Smooth muscle cell (in vitro differentiated cells): ENCODE data around the gene AUTS2. TPM values are rescaled to one million over a fixed set of nuclear protein-coding genes. Genes with fewer than 3 reads are reported as not detected.

Source experiments
- DNase-seq: peaks from one replicate; lab custom pipeline; 2025; ENCODE audit not compliant: unreplicated experiment; lab: John Stamatoyannopoulos, UW
- H2AFZ ChIP-seq: fragments of 200-600 bp; sonication (generic); 2 replicates; pipeline ENCODE4 v1.6.0; 2016; ENCODE audit warnings: antibody characterized with exemption, low read depth, mild to moderate bottlenecking
- H3F3A ChIP-seq: fragments of 200-600 bp; sonication (generic); 2 replicates; pipeline ENCODE4 v1.6.0; 2017; ENCODE audit warnings: antibody characterized with exemption, low read depth
- H3K27ac ChIP-seq: fragments of 200-600 bp; sonication (generic); 2 replicates; pipeline ENCODE4 v1.5.1; 2016; ENCODE audit warnings: low read depth, mild to moderate bottlenecking
- H3K27me3 ChIP-seq: fragments of 200-600 bp; sonication (generic); 2 replicates; pipeline ENCODE4 v1.6.1; 2016; ENCODE audit warnings: low read depth, mild to moderate bottlenecking
- H3K36me3 ChIP-seq: fragments of 200-600 bp; sonication (generic); 2 replicates; pipeline ENCODE4 v1.5.1; 2016; ENCODE audit warnings: low read depth
- H3K4me1 ChIP-seq: fragments of 200-600 bp; sonication (generic); 2 replicates; pipeline ENCODE4 v1.5.1; 2016; ENCODE audit warnings: low read depth
- H3K4me2 ChIP-seq: fragments of 200-600 bp; sonication (generic); 2 replicates; pipeline ENCODE4 v1.6.0; 2016; ENCODE audit warnings: mild to moderate bottlenecking
- H3K4me3 ChIP-seq: fragments of 200-600 bp; sonication (generic); 2 replicates; pipeline ENCODE4 v1.5.1; 2016; ENCODE audit warnings: mild to moderate bottlenecking
- H3K79me2 ChIP-seq: fragments of 200-600 bp; sonication (generic); 2 replicates; pipeline ENCODE4 v1.6.0; 2016; ENCODE audit warnings: low read depth, mild to moderate bottlenecking
- H3K9ac ChIP-seq: fragments of 200-600 bp; sonication (generic); 2 replicates; pipeline ENCODE4 v1.6.0; 2016; ENCODE audit warnings: low read depth
- H3K9me3 ChIP-seq: fragments of 200-600 bp; sonication (generic); replicated peaks from 2 replicates; pipeline ENCODE4 v1.5.1; 2016; ENCODE audit warnings: low read depth
- H4K20me1 ChIP-seq: fragments of 200-600 bp; sonication (generic); 2 replicates; pipeline ENCODE4 v1.6.0; 2016; ENCODE audit warnings: low read depth
- WGBS: methylation state at CpG from one replicate; pipeline ENCODE4 v1.1.7; 2016; ENCODE audit warnings: low lambda C conversion rate; 5-methylcytosine and 5-hydroxymethylcytosine counted together
- polyA plus RNA-seq: library from polyadenylated mRNA; unstranded; fragments of >200 nt; fragmentation: Nextera tagmentation; extraction: Ambion mirVana; gene quantifications from 2 replicates; pipeline ENCODE4 v1.2.1, GENCODE V29; 2016
- total RNA-seq: library from RNA; depleted of rRNA; stranded (reverse); fragments of >200 nt; gene quantifications from 2 replicates; pipeline ENCODE4 v1.2.3, GENCODE V29; 2014
- TF ChIP-seq, protein P1 (sequence below): fragments of 200-600 bp; sonication (generic); IDR thresholded peaks from 2 replicates; pipeline ENCODE4 v1.5.1; 2017; ENCODE audit warnings: borderline replicate concordance, mild to moderate bottlenecking, antibody characterized with exemption; ENCODE audit not compliant: insufficient read depth, poor library complexity, severe bottlenecking

Gene AUTS2
- total and polyA plus RNA-seq, 2 experiments from 2014 or later: 6.5 to 8.6 TPM

DNA sequence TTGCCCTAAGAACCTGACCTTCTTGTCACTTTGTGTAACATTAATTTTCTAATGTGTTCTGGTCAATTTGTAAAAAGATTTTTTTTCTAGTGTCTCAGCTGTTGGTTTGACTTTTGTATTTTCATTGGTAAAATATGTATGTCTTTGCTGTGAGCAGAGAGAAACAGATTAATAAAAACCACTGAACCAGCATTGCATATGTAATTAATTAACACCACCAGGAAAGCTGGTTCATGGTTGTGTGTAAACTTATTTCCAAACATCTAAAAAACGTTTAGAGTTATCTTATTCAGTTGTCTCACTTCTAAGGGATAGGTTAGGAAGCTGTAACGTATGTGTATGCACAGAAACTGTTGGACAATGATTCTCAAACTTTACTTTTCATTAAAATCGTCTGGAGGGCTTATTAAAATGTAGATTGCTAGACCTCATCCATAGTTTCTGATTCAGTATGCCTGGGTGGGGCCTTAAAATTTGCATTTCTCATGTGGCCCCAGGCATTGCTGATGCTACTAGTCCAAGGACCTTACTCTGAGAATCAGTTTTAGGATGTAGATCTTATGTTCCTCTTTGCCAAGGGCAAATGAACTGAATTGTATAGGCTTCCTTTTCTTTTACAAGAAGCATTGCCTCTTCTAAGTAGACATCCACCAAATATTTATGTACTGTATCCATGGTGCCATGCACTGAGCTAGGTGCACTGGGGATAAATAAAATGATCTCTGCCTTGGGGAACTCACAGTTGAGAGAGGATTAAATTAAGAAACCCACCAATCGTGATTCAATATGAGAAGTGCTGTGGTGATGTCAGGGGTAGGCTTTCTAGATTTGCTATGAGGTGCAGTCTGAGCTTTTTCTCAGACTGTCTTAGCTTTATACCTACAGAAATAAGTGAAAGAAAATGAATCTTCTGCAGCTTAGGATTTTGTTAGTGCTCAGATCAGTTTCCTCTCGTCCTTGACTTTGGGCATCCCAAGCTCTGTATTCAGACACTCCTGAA, 98.7 kb downstream of the AUTS2 start:
- no peak for DNase-seq
- no peaks in the 10 kb centered on the region for H3K79me2 ChIP-seq
- TF ChIP-seq, protein P1, sequence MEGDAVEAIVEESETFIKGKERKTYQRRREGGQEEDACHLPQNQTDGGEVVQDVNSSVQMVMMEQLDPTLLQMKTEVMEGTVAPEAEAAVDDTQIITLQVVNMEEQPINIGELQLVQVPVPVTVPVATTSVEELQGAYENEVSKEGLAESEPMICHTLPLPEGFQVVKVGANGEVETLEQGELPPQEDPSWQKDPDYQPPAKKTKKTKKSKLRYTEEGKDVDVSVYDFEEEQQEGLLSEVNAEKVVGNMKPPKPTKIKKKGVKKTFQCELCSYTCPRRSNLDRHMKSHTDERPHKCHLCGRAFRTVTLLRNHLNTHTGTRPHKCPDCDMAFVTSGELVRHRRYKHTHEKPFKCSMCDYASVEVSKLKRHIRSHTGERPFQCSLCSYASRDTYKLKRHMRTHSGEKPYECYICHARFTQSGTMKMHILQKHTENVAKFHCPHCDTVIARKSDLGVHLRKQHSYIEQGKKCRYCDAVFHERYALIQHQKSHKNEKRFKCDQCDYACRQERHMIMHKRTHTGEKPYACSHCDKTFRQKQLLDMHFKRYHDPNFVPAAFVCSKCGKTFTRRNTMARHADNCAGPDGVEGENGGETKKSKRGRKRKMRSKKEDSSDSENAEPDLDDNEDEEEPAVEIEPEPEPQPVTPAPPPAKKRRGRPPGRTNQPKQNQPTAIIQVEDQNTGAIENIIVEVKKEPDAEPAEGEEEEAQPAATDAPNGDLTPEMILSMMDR: no peak
- H3K4me2 ChIP-seq: no peak overlapping the region
- H3K27me3 ChIP-seq: no peaks in the 10 kb centered on the region
- no peak overlapping the region for H3K27ac ChIP-seq
- H2AFZ ChIP-seq: no peak overlapping the region
- H3K9ac ChIP-seq: no peak overlapping the region
- peaks cover 32% of the 10 kb centered on the region for H4K20me1 ChIP-seq
- H3K4me1 ChIP-seq: no peaks in the 10 kb centered on the region
- no peaks in the 10 kb centered on the region for H3F3A ChIP-seq
- H3K4me3 ChIP-seq: no peak overlapping the region
- H3K9me3 ChIP-seq: no peaks in the 10 kb centered on the region
- no peaks in the 10 kb centered on the region for H3K36me3 ChIP-seq
- 69% methylated on average over 5 of the region's 5 CpGs for WGBS

DNA sequence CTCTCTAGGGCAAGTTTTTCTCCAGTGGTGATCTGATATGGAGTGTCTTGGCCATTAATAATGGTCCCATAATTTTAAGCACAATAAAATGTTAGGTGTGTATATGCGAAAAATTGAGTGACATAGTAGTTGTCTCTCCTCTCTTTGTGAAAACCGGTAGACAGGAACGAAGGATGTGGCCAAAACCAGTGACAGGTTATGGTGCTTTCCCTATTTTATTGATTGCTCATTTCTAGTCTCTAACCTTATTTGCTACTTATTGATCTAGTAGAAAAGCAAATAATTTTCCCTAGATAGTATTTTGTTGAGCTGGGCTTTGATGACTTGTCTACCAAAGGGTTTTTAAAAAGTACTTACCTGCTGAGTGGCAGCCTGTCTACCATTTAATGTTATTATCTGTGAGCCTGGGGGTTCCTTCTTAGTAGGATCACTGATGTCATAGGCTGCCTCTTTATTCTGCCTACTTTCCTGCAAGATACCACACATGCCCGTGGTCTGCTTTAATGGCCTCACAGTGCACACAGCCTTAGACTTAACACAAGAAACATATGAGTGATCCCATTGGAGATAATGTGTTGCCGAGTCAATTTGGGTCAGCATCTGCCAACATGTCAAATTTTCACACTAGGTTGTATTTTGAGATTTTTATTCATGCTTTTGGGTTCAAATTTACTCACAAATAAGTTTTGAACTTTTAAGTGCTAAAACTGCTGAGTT, 100.0 kb downstream of the AUTS2 start:
- no peak for DNase-seq
- Histone ChIP-seq H2AFZ (no peak overlapping the region), H3K27ac (no peak overlapping the region), H3K9me3 (no peaks in the 10 kb centered on the region), H3K27me3 (no peaks in the 10 kb centered on the region), H3K36me3 (no peaks in the 10 kb centered on the region), H3K9ac (no peak overlapping the region), H3K4me3 (no peak overlapping the region), H3K4me2 (no peak overlapping the region), H3K4me1 (no peaks in the 10 kb centered on the region), H4K20me1 (peaks cover 39% of the 10 kb centered on the region), H3K79me2 (no peaks in the 10 kb centered on the region), H3F3A (no peaks in the 10 kb centered on the region)
- TF ChIP-seq, protein P1: no peak
- 70% methylated on average over 5 of the region's 5 CpGs for WGBS

DNA sequence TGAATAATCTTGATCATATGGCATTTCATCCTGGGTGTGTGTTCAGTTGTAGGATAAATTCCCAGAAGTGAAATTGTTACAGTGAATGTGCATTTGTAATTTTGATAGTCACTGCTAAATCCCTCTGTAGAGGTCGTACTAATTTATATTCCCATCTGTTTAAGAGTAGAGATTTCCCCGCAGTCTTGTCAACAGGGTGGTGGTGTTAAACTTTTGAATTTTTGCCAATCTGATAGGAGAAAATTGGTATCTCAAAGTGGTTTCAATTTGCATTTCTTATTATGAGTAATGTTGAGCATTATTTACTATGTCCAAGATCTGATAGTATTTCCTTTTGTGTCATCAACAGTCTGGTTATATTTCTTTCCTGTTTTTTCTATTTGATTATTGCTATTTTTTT, 101.7 kb downstream of the AUTS2 start:
- H3K36me3 ChIP-seq: no peaks in the 10 kb centered on the region
- 89% methylated on average over 2 of the region's 2 CpGs for WGBS
- H4K20me1 ChIP-seq: peaks cover 46% of the 10 kb centered on the region
- TF ChIP-seq, protein P1: no peak
- H2AFZ ChIP-seq: no peak overlapping the region
- no peak overlapping the region for H3K27ac ChIP-seq
- no peaks in the 10 kb centered on the region for H3K9me3 ChIP-seq
- no peak overlapping the region for H3K9ac ChIP-seq
- H3K79me2 ChIP-seq: no peaks in the 10 kb centered on the region
- H3K4me2 ChIP-seq: no peak overlapping the region
- H3K4me1 ChIP-seq: no peaks in the 10 kb centered on the region
- no peaks in the 10 kb centered on the region for H3K27me3 ChIP-seq
- H3F3A ChIP-seq: no peaks in the 10 kb centered on the region
- H3K4me3 ChIP-seq: no peak overlapping the region
- DNase-seq: no peak
